K562 (cell line): Measurements from ENCODE around the gene EFS. TPM values are rescaled to one million over a fixed set of nuclear protein-coding genes. Genes with fewer than 3 reads are reported as not detected.

Source experiments
- ATAC-seq: fragments of 200-7000 bp; cut with Tn5 transposase; 3 replicates; pipeline ENCODE4 v1.9.1; 2020; ENCODE audit warnings: moderate library complexity
- BruUV-seq: library from RNA; stranded (reverse); fragments of 400-500 nt; replicated peaks from 2 replicates; lab custom pipeline; 2021; lab: Mats Ljungman, UMichigan
- CTCF ChIA-PET: fragments of 300-600 bp; formaldehyde crosslinking; extraction: SDS; loops from one replicate; lab custom pipeline; 2021; ENCODE audit warnings: low intra/inter-chr PET ratio; lab: Yijun Ruan, JAX
- POLR2A ChIA-PET: fragments of 300-600, 350-650 bp; sonication (Branson Sonifier 250); formaldehyde crosslinking; extraction: SDS; loops from one replicate; lab custom pipeline; 2021; ENCODE audit warnings: antibody characterized with exemption, inconsistent platforms; lab: Yijun Ruan, JAX
- DNase-seq, 4 experiments: peaks; one replicate each; pipeline versions ENCODE4 v3.0.0 to v3.0.0-alpha.2; 2011 to 2018; ENCODE audit warnings: low spot score in 3 of 4, mixed read lengths in 3 of 4; ENCODE audit errors: extremely low read depth in 1 of 4
- FAIRE-seq: peaks from 2 replicates; lab custom pipeline; 2011; peaks lifted over from hg19 to GRCh38; lab: Jason Lieb, UNC
- H2AFZ ChIP-seq: 2 replicates; pipeline ENCODE4 v1.6.0; 2011; ENCODE audit warnings: low read depth, low read length, control low read depth, inconsistent platforms
- H3K27ac ChIP-seq: fragments of 200-600 bp; 3 replicates; pipeline ENCODE4 v1.8.0; 2011; ENCODE audit warnings: low read depth, mild to moderate bottlenecking, control low read depth, inconsistent platforms, low read length, moderate library complexity, mixed read lengths; ENCODE audit errors: extremely low read depth
- H3K27me3 ChIP-seq, 2 experiments: fragments of 300-600 bp in 1 of 2; 2 replicates in 1 of 2; 3 replicates in 1 of 2; pipeline versions ENCODE4 v1.6.0 to v1.8.0; 2011; ENCODE audit warnings: inconsistent platforms in 2 of 2, low read length in 2 of 2, mild to moderate bottlenecking in 1 of 2, mixed read lengths in 1 of 2, moderate library complexity in 1 of 2; ENCODE audit not compliant: control insufficient read depth in 2 of 2, insufficient read depth in 2 of 2
- H3K36me3 ChIP-seq: fragments of 300-600 bp; 3 replicates; pipeline ENCODE4 v1.8.0; 2011; ENCODE audit warnings: mild to moderate bottlenecking, low read length, inconsistent platforms; ENCODE audit not compliant: control insufficient read depth, insufficient read depth
- H3K4me1 ChIP-seq, 2 experiments: fragments of 200-600 bp in 1 of 2; replicated peaks in 1 of 2; 2 replicates in 1 of 2; 3 replicates in 1 of 2; pipeline versions ENCODE4 v1.5.1 to v1.8.0; 2011; ENCODE audit warnings: inconsistent platforms in 2 of 2, low read length in 2 of 2, mild to moderate bottlenecking in 1 of 2, mixed read lengths in 1 of 2, moderate library complexity in 1 of 2; ENCODE audit not compliant: control insufficient read depth in 2 of 2, insufficient read depth in 2 of 2
- H3K4me2 ChIP-seq: 2 replicates; pipeline ENCODE4 v1.6.1; 2011; ENCODE audit warnings: low read length, control low read depth, inconsistent platforms, mixed read lengths; ENCODE audit not compliant: insufficient read depth
- H3K4me3 ChIP-seq: fragments of 200-600 bp; sonication (generic), shearing (Covaris generic); 2 replicates; pipeline ENCODE4 v1.5.1; 2016; ENCODE audit warnings: control low read depth, inconsistent platforms
- H3K79me2 ChIP-seq: fragments of 200-600 bp; 3 replicates; pipeline ENCODE4 v1.8.0; 2011; ENCODE audit warnings: low read length, inconsistent platforms; ENCODE audit not compliant: control insufficient read depth, insufficient read depth
- H3K9ac ChIP-seq, 2 experiments: 2 replicates each; pipeline versions ENCODE4 v1.6.0 to v1.6.1; 2011; ENCODE audit warnings: low read depth in 2 of 2, low read length in 2 of 2, control low read depth in 1 of 2, inconsistent platforms in 1 of 2, mild to moderate bottlenecking in 1 of 2, mixed read lengths in 1 of 2; ENCODE audit not compliant: insufficient read depth in 1 of 2
- H3K9me1 ChIP-seq: one replicate; pipeline ENCODE4 v1.6.0; 2011; ENCODE audit warnings: inconsistent platforms, mild to moderate bottlenecking, low read length, moderate library complexity; ENCODE audit not compliant: control insufficient read depth, insufficient read depth
- H3K9me3 ChIP-seq: replicated peaks from 2 replicates; pipeline ENCODE4 v1.5.1; 2011; ENCODE audit warnings: low read depth, low read length, inconsistent platforms; ENCODE audit not compliant: control insufficient read depth, insufficient read depth
- H4K20me1 ChIP-seq: replicated peaks from 2 replicates; pipeline ENCODE4 v1.6.1; 2011; ENCODE audit warnings: low read length, inconsistent platforms, mixed read lengths; ENCODE audit not compliant: control insufficient read depth, insufficient read depth
- CBFA2T3 ChIP-seq: fragments of 450-650 bp; IDR thresholded peaks from 2 replicates; pipeline ENCODE4 v1.6.1; 2017
- NFATC3 ChIP-seq: fragments of 450-650 bp; IDR thresholded peaks from 2 replicates; pipeline ENCODE4 v1.6.1; 2017; ENCODE audit warnings: mild to moderate bottlenecking
- SRSF7 ChIP-seq: fragments of 200-400 bp; formaldehyde crosslinking; optimal IDR thresholded peaks from 2 replicates; pipeline ENCODE3; 2017; ENCODE audit warnings: mild to moderate bottlenecking, low read depth, low read length
- WGBS: fragments of 100-300 bp; shearing (Covaris generic); methylation state at CpG from one replicate; pipeline ENCODE4 v1.1.6; 2016; ENCODE audit warnings: low coverage, mixed read lengths; ENCODE audit not compliant: insufficient coverage; ENCODE audit errors: missing lambda C conversion rate; 5-methylcytosine and 5-hydroxymethylcytosine counted together
- in situ Hi-C: fragments of 300-500 bp; cut with MboI; formaldehyde crosslinking; loops from 4 replicates; pipeline ENCODE4 v1.15.0; 2018; ENCODE audit warnings: inconsistent platforms, mixed read lengths
- intact Hi-C: fragments of 100-400 bp; cut with micrococcal nuclease; formaldehyde crosslinking; loops from 2 replicates; pipeline ENCODE4 v1.14.2; 2022
- polyA plus RNA-seq, 8 experiments: library from polyadenylated mRNA; depleted of rRNA in 4 of 8; stranded (reverse) in 5 of 8; unstranded in 3 of 8; fragments of >200 nt; fragmentation: Nextera tagmentation in 2 of 8; fragmentation: Illumina TruSeq in 1 of 8; extraction: Ambion mirVana in 2 of 8; extraction: Trizol in 1 of 8; gene quantifications; 2 replicates each; pipeline versions ENCODE4 v1.2.1 to v1.2.3, GENCODE V29; 2011 to 2014; ENCODE audit warnings: inconsistent platforms in 1 of 8, missing spikeins in 1 of 8
- total RNA-seq, 7 experiments: library from RNA; depleted of rRNA in 6 of 7; stranded (reverse); fragments of >200 nt in 6 of 7; fragmentation: Illumina TruSeq in 2 of 7; extraction: Trizol in 2 of 7; gene quantifications; 2 replicates each; pipeline versions ENCODE4 v1.2.1 to v1.2.3, GENCODE V29; 2011 to 2021; ENCODE audit warnings: low replicate concordance in 1 of 7
- TF ChIP-seq, protein P1 (sequence below): IDR thresholded peaks from 2 replicates; pipeline ENCODE4 v1.6.1; 2011; ENCODE audit not compliant: insufficient read length; ENCODE audit errors: extremely low read depth
- TF ChIP-seq, protein P2 (sequence below): fragments of 250-450 bp; sonication (Bioruptor Pico); IDR thresholded peaks from 2 replicates; pipeline ENCODE4 v1.8.0; 2022; ENCODE audit warnings: inconsistent platforms

Gene EFS
- total and polyA plus RNA-seq, 9 of the 15 experiments (the other 6 are each of a cell fraction or from before 2014, with no cell fraction given): 0.01 to 0.03 TPM; not detected in 7

DNA sequence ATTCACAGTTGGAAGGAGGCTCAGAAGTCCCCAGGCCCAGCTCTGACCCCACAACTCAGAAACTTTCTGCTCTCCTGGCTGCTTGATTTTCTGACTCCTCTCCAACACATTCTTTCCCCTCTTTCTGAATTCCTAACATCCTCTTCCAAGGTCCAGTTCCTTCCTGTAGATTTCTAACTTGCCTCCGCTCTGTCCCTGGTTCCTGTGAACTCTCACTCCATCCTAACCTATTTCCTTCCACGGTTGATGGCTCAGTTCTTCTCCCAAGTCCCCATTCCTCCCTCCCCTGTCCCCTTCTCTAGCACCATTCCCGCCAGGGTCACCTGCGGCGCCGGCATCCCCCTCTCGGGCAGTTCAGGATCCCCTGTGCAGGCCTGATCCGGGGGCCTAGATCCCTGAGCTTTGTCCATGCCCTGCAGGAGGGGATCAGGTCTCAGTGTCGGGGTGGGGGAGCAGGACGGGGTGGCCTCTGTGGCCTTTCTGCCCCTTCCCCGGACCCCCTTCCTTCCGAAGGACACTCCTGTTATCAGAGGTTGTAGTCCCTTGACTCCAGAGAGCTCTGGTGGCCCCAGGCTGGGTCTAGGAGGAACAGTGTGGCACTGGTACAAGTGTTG, 6.3 kb downstream of the EFS start (continued):
- TF ChIP-seq, protein P1, sequence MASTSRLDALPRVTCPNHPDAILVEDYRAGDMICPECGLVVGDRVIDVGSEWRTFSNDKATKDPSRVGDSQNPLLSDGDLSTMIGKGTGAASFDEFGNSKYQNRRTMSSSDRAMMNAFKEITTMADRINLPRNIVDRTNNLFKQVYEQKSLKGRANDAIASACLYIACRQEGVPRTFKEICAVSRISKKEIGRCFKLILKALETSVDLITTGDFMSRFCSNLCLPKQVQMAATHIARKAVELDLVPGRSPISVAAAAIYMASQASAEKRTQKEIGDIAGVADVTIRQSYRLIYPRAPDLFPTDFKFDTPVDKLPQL: no peak
- TF ChIP-seq NFATC3 (no peak), SRSF7 (no peak)

DNA sequence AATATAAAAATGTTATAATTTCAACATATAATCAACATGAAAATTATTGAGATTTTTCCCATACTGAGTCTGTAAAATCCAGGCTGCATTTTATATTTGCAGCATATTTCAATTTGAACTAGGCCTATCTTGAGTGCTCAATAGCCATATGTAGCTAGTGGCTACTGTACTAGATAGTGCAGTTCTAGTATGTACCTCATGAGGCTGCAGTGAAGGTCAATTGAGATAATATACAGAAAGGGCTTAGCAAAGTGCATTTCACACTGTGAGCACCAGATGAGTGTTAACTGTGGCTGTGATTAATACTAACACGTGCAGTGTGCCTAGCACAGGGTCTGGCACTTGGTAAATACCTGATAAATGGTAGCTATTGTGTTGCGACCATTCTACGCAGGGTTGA, 6.9 kb downstream of the EFS start:
- TF ChIP-seq CBFA2T3: peak; percentile 32
- TF ChIP-seq, protein P2, sequence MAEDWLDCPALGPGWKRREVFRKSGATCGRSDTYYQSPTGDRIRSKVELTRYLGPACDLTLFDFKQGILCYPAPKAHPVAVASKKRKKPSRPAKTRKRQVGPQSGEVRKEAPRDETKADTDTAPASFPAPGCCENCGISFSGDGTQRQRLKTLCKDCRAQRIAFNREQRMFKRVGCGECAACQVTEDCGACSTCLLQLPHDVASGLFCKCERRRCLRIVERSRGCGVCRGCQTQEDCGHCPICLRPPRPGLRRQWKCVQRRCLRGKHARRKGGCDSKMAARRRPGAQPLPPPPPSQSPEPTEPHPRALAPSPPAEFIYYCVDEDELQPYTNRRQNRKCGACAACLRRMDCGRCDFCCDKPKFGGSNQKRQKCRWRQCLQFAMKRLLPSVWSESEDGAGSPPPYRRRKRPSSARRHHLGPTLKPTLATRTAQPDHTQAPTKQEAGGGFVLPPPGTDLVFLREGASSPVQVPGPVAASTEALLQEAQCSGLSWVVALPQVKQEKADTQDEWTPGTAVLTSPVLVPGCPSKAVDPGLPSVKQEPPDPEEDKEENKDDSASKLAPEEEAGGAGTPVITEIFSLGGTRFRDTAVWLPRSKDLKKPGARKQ: no peak
- Histone ChIP-seq H3K9me3 (no peaks in the 10 kb centered on the region), H3K27ac (no peak overlapping the region), H3K4me3 (no peak overlapping the region), H4K20me1 (no peaks in the 10 kb centered on the region; the same call in 1 of the 2 replicates), H3K4me1 (peaks cover 0 to 5% of the 10 kb centered on the region in 2 experiments; a peak in 3 of 5 replicates), H3K79me2 (no peaks in the 10 kb centered on the region), H3K9me1 (no peaks in the 10 kb centered on the region), H3K27me3 (peaks cover 13 to 48% of the 10 kb centered on the region in 2 experiments; a peak in 4 of 5 replicates), H3K4me2 (no peak overlapping the region), H2AFZ (no peak overlapping the region), H3K9ac (no peak overlapping the region), H3K36me3 (no peaks in the 10 kb centered on the region)
- BruUV-seq: no TSS peak
- 14% methylated on average over 3 of the region's 3 CpGs for WGBS
- ChIA-PET POLR2A (interaction anchor here (0.6 kb wide), 1 partner anchor 312 kb away, joined by 4 read pairs; no protein-coding TSS in a partner anchor), CTCF (no interaction called here)
- no peak for DNase-seq
- intact Hi-C loops (no loop called here), in situ Hi-C loops (no loop called here)
- peak; percentile 71 for ATAC-seq
- FAIRE-seq: no peak
